Common myeloid progenitor, CD34-positive (primary cell): ENCODE results near the gene SYTL5.

Experiments used
- CTCF ChIA-PET: fragments of 350-600 bp; sonication (Branson Sonifier 250); formaldehyde crosslinking; loops from one replicate; lab custom pipeline; 2021; ENCODE audit warnings: antibody characterized with exemption; lab: Charles Lee
- POLR2A ChIA-PET: fragments of 350-600 bp; sonication (Branson Sonifier 250); formaldehyde crosslinking; loops from one replicate; lab custom pipeline; 2021; ENCODE audit warnings: antibody characterized with exemption; lab: Charles Lee
- DNase-seq, 3 donors: peaks; one replicate each; pipeline versions ENCODE4 v3.0.0 to v3.0.0-alpha.2; 2013
- H3K27ac ChIP-seq, 2 experiments: 1 replicate in 1 of 2; 2 replicates in 1 of 2; pipeline ENCODE4 v1.7.0; 2013; ENCODE audit warnings: inconsistent platforms in 2 of 2, low read length in 2 of 2, mild to moderate bottlenecking in 2 of 2, low read depth in 1 of 2, moderate library complexity in 1 of 2; ENCODE audit not compliant: severe bottlenecking in 2 of 2, insufficient read depth in 1 of 2, poor library complexity in 1 of 2
- H3K27me3 ChIP-seq, 5 experiments: replicated peaks in 2 of 5; 1 replicate in 3 of 5; 2 replicates in 2 of 5; pipeline versions ENCODE4 v1.6.1 to v1.7.0; 2013; ENCODE audit warnings: low read length in 4 of 5, mild to moderate bottlenecking in 2 of 5, moderate library complexity in 2 of 5, inconsistent platforms in 1 of 5; ENCODE audit not compliant: insufficient read depth in 5 of 5, control insufficient read depth in 4 of 5
- H3K36me3 ChIP-seq, 4 experiments: 1 replicate in 2 of 4; 2 replicates in 2 of 4; pipeline versions ENCODE4 v1.6.1 to v1.7.0; 2013; ENCODE audit warnings: low read length in 3 of 4, control low read depth in 1 of 4, mild to moderate bottlenecking in 1 of 4; ENCODE audit not compliant: control insufficient read depth in 4 of 4, insufficient read depth in 4 of 4
- H3K4me1 ChIP-seq, 4 experiments: 1 replicate in 3 of 4; 2 replicates in 1 of 4; pipeline versions ENCODE4 v1.6.1 to v1.7.1; 2013; ENCODE audit warnings: low read length in 3 of 4, mild to moderate bottlenecking in 3 of 4, control low read depth in 1 of 4, inconsistent platforms in 1 of 4, moderate library complexity in 1 of 4; ENCODE audit not compliant: control insufficient read depth in 4 of 4, insufficient read depth in 4 of 4; ENCODE audit errors: control extremely low read depth in 1 of 4
- H3K4me3 ChIP-seq, 7 experiments: 1 replicate in 4 of 7; 2 replicates in 3 of 7; pipeline versions ENCODE4 v1.5.1 to v1.7.0; 2013; ENCODE audit warnings: mild to moderate bottlenecking in 7 of 7, low read length in 6 of 7, moderate library complexity in 6 of 7, inconsistent platforms in 2 of 7, low read depth in 2 of 7, control low read depth in 1 of 7; ENCODE audit not compliant: insufficient read depth in 4 of 7, control insufficient read depth in 1 of 7; ENCODE audit errors: extremely low read depth in 1 of 7
- H3K9me3 ChIP-seq, 5 experiments: 1 replicate in 4 of 5; 2 replicates in 1 of 5; pipeline versions ENCODE4 v1.6.1 to v1.7.1; 2013; ENCODE audit warnings: low read length in 4 of 5, mild to moderate bottlenecking in 2 of 5, inconsistent platforms in 1 of 5, low read depth in 1 of 5, moderate library complexity in 1 of 5; ENCODE audit not compliant: control insufficient read depth in 4 of 5, insufficient read depth in 2 of 5; ENCODE audit errors: control extremely low read depth in 1 of 5
- WGBS: methylation state at CpG from one replicate; pipeline ENCODE4 v1.1.5; 2013; ENCODE audit not compliant: insufficient coverage; 5-methylcytosine and 5-hydroxymethylcytosine counted together

The SYTL5 gene

DNA sequence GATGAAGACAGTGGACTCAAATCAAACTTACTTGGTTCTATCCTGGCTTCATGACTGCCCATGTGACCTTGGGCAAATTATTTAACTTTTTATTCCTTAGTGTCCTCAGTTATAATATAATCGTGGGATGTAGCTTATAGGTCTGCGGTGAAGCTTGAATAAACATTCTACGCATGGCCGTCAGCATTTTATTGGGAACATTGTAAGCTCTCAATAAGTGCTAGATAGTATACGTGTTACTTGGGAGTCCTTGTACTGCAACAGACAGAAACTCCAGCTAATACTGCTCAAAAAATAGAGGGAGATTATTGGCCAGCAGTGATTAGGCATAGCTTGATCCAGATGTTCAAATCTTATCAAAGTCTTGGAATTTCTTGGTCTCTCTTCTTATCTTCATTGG is 104.8 kb downstream of the SYTL5 start:
- Histone ChIP-seq H3K4me1 (no peaks in the 10 kb centered on the region), H3K27me3 (no peaks in the 10 kb centered on the region), H3K4me3 (no peak overlapping the region), H3K27ac (no peak overlapping the region), H3K9me3 (no peaks in the 10 kb centered on the region), H3K36me3 (no peaks in the 10 kb centered on the region)
- no peak for DNase-seq
- ChIA-PET POLR2A (no interaction called here), CTCF (interaction anchor here (1.3 kb wide), 1 partner anchor 19 kb away, joined by 4 read pairs; no protein-coding TSS in a partner anchor)
- WGBS = 88% methylated on average over 4 of the region's 5 CpGs

DNA sequence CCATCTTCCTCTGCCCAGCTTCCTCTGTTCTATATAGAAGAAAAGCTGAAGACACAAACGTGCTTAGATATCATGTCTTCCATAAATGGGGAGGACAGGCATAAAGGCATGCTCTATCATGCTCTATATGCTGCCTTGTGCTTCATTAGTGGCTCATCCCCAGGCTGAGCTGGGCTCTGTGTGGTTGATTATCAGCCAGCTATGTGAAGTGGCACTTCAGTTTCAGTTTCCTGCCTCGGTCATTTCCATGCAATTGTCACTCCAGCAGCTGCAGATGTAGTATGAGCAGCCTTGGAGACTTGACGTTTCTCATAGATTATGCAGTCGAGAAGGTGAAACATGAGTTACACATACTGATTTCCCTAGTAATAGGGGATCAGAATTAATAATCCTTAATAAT is 106.2 kb downstream of the SYTL5 start:
- no peaks in the 10 kb centered on the region for H3K4me1 ChIP-seq
- H3K27ac ChIP-seq = no peak overlapping the region
- ChIA-PET CTCF (interaction anchor here (1.3 kb wide), 1 partner anchor 20 kb away, joined by 4 read pairs; no protein-coding TSS in a partner anchor), POLR2A (no interaction called here)
- DNase-seq = no peak
- no peaks in the 10 kb centered on the region for H3K27me3 ChIP-seq
- no peaks in the 10 kb centered on the region for H3K36me3 ChIP-seq
- no peaks in the 10 kb centered on the region for H3K9me3 ChIP-seq
- WGBS = 83% methylated on average over 1 of the region's 4 CpGs
- H3K4me3 ChIP-seq = no peak overlapping the region

DNA sequence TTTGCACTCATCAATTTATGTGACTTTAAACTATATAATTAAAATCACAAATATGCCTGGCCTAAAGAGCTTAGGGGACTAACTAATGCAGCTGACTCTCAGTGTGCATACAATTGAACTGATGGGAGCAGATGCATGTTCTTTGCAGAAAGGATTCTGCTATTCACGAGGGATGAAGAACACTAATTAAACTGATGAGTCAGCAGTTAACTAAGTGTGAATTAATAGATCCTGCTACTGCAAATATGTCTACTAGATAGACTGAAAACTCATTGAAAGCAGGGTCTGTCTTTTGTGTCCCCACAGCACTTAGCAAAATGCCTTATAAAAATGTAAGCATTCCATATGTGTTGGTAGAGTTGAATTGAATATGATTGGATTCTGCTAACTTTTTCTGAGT is 110.4 kb downstream of the SYTL5 start:
- no peak for DNase-seq
- Histone ChIP-seq H3K36me3 (no peaks in the 10 kb centered on the region), H3K4me3 (no peak overlapping the region), H3K27ac (no peak overlapping the region), H3K9me3 (no peaks in the 10 kb centered on the region), H3K4me1 (no peaks in the 10 kb centered on the region), H3K27me3 (no peaks in the 10 kb centered on the region)
- 43% methylated on average over 1 of the region's 1 CpG for WGBS
- ChIA-PET CTCF (no interaction called here), POLR2A (no interaction called here)

DNA sequence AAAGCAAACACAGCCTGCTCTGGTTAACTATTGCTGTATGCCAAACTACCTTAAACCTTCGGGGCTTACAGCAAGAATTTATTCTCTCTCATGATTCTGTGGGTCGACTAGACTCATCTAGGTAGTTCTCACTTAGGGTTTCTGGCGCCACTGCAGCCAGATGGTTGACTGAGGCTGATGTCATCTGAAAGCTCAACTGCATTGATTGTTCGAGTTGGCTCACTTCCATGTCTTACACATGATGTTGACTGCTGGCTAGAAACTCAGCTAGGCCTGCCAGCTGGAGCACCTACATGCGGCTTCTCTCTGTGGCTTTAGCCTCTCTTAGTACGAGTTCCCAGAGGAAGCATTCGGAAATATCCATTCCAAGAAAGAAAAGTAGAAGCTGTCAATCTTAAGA is 111.1 kb downstream of the SYTL5 start:
- ChIA-PET POLR2A (no interaction called here), CTCF (no interaction called here)
- no peaks in the 10 kb centered on the region for H3K9me3 ChIP-seq
- H3K27ac ChIP-seq = no peak overlapping the region
- no peaks in the 10 kb centered on the region for H3K27me3 ChIP-seq
- H3K36me3 ChIP-seq = no peaks in the 10 kb centered on the region
- DNase-seq = no peak
- 86% methylated on average over 7 of the region's 7 CpGs for WGBS
- H3K4me3 ChIP-seq = no peak overlapping the region
- no peaks in the 10 kb centered on the region for H3K4me1 ChIP-seq

DNA sequence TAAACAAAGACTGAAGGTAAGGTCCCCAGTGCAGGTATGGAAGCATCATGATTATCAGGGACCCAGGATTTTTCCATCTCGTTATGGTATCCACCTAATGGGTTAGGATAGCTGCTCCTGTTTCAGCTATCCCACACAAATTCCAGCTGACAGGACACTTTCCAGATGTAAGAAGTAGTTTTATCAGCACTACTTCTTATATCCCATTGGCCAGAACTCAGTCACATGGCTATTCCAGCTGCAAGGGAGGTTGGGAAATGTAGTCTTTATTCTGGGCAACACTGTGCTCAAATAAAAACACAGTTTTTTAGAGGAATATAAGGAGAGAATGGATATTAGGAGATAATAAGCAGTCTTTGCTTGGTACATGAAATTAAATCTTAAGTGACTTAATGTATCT is 117.6 kb downstream of the SYTL5 start:
- CTCF ChIA-PET = no interaction called here

DNA sequence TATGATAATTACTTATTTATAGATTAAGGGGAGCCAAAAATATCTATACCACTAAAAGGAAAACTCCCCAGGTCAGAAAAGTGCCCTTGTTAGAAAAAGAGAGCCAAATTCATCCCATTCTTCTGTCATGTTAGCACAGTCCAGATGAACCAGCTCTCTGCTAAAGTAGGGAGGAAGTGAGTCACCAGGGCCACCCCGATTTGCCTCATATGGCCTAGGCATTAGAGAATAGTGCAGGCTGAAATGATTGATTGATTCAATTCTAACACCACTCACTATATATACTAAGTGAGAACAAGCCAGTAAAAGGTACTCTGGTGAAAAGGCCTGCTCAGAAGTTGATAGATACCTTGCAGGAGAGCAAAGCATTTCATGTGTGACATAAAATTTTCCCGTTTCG is 119.8 kb downstream of the SYTL5 start:
- ChIA-PET CTCF (no interaction called here), POLR2A (no interaction called here)

More for the DNA sequence above, 117.6 kb downstream of the SYTL5 start:
- WGBS = no CpG with 5 or more reads among the region's 1 CpG
- Histone ChIP-seq H3K4me3 (no peak overlapping the region), H3K4me1 (no peaks in the 10 kb centered on the region), H3K27ac (no peak overlapping the region), H3K36me3 (no peaks in the 10 kb centered on the region), H3K9me3 (no peaks in the 10 kb centered on the region), H3K27me3 (no peaks in the 10 kb centered on the region)
- POLR2A ChIA-PET = no interaction called here
- no peak for DNase-seq

DNA sequence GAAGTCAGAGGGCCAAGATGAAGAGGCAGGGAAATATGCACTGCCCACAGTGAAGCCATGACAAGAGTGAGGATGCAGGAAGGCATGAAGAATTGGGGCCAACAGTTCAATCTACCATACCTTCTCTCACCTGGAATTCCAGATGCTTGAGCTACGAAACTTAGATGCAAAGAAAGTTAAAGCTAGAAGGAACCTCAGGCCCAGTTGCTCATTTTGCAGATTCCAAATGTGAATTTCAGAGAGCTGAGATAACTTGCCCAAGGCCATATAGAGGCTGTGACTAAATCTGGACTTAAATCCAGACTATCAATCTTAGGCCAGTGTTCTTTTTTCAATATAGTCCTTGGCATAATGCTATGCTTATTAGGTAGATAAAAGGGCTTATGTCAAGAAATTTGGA is 121.6 kb downstream of the SYTL5 start:
- Histone ChIP-seq H3K9me3 (no peaks in the 10 kb centered on the region), H3K4me3 (no peak overlapping the region), H3K4me1 (no peaks in the 10 kb centered on the region), H3K27ac (no peak overlapping the region), H3K36me3 (no peaks in the 10 kb centered on the region), H3K27me3 (no peaks in the 10 kb centered on the region)
- ChIA-PET POLR2A (no interaction called here), CTCF (no interaction called here)
- 100% methylated on average over 1 of the region's 1 CpG for WGBS
- no peak for DNase-seq

More for the DNA sequence above, 119.8 kb downstream of the SYTL5 start:
- no peaks in the 10 kb centered on the region for H3K4me1 ChIP-seq
- no peak for DNase-seq
- WGBS = 86% methylated on average over 2 of the region's 3 CpGs
- H3K27me3 ChIP-seq = no peaks in the 10 kb centered on the region
- H3K27ac ChIP-seq = no peak overlapping the region
- no peaks in the 10 kb centered on the region for H3K9me3 ChIP-seq
- H3K4me3 ChIP-seq = no peak overlapping the region
- no peaks in the 10 kb centered on the region for H3K36me3 ChIP-seq
